ENCODE results near the gene RNF2. TPM values are rescaled to one million over a fixed set of nuclear protein-coding genes. Genes with fewer than 3 reads are reported as not detected.

The RNF2 gene
- total and polyA plus RNA-seq, 2 donors, result 9.8 to 19.3 TPM

DNA sequence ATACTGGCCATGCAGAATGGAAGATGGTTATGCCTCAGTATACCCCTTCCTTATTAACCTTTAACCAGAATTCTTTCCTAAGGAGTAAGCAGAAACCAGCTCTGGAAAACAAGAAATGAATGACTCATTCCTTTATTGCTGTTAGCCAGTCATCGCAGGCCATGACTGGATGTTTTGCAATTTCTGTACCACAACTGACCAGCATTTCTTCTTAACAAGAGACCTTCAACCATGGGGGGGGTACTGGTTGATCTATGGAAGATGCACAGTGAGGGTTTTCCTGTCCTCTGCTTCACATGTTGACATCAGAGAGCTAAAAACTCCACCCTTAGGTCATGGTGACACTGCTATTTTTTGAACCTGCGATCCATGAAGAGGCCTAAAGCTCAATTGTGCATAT lies 28.0 kb upstream of the RNF2 start:
- Histone ChIP-seq H3K27me3 (ENCODE audit: control insufficient read depth in 2 of 2, insufficient read depth in 1 of 2, low read length in 1 of 2) (no peaks in the 10 kb centered on the region), H3K9me3 (ENCODE audit: control insufficient read depth in 2 of 2, insufficient read depth in 1 of 2, low read length in 1 of 2) (no peaks in the 10 kb centered on the region), H3K4me3 (ENCODE audit: low read length in 2 of 2) (no peak overlapping the region), H3K27ac (ENCODE audit: low read depth in 1 of 2, low read length in 1 of 2) (no peak overlapping the region), H3K36me3 (ENCODE audit: control insufficient read depth in 2 of 2, insufficient read depth in 2 of 2, low read length in 1 of 2) (no peaks in the 10 kb centered on the region), H3K4me1 (ENCODE audit: control insufficient read depth in 2 of 2, insufficient read depth in 2 of 2, low read length in 2 of 2) (no peaks in the 10 kb centered on the region)
- DNase-seq (ENCODE audit: low read depth in 6 of 9, low spot score in 9 of 9), result no peak
- WGBS, result 98% methylated on average over 2 of the region's 2 CpGs

- WGBS, result 96% methylated on average over 3 of the region's 3 CpGs
- Histone ChIP-seq H3K27me3 (ENCODE audit: control insufficient read depth in 2 of 2, insufficient read depth in 1 of 2, low read length in 1 of 2) (no peaks in the 10 kb centered on the region), H3K4me3 (ENCODE audit: low read length in 2 of 2) (no peak overlapping the region), H3K4me1 (ENCODE audit: control insufficient read depth in 2 of 2, insufficient read depth in 2 of 2, low read length in 2 of 2) (no peaks in the 10 kb centered on the region), H3K36me3 (ENCODE audit: control insufficient read depth in 2 of 2, insufficient read depth in 2 of 2, low read length in 1 of 2) (no peaks in the 10 kb centered on the region), H3K9me3 (ENCODE audit: control insufficient read depth in 2 of 2, insufficient read depth in 1 of 2, low read length in 1 of 2) (no peaks in the 10 kb centered on the region), H3K27ac (ENCODE audit: low read depth in 1 of 2, low read length in 1 of 2) (no peak overlapping the region)
- no peak for DNase-seq (ENCODE audit: low read depth in 6 of 9, low spot score in 9 of 9)
These were observed 27.4 kb upstream of the RNF2 start for GRCh38 chr1:185017966-185018365.

- DNase-seq (ENCODE audit: low read depth in 6 of 9, low spot score in 9 of 9), result no peak
- no peak overlapping the region for H3K27ac ChIP-seq (ENCODE audit: low read depth in 1 of 2, low read length in 1 of 2)
- over 99% methylated on average over 4 of the region's 4 CpGs for WGBS
These were observed 18.0 kb upstream of the RNF2 start for GRCh38 chr1:185027252-185027882.

GRCh38 chr1:185033686-185034085 lies 11.7 kb upstream of the RNF2 start:
- WGBS, result 94% methylated on average over 3 of the region's 3 CpGs
- DNase-seq (ENCODE audit: low read depth in 6 of 9, low spot score in 9 of 9), result no peak
- no peaks in the 10 kb centered on the region for H3K4me1 ChIP-seq (ENCODE audit: control insufficient read depth in 2 of 2, insufficient read depth in 2 of 2, low read length in 2 of 2)
- H3K36me3 ChIP-seq (ENCODE audit: control insufficient read depth in 2 of 2, insufficient read depth in 2 of 2, low read length in 1 of 2), result no peaks in the 10 kb centered on the region
- no peaks in the 10 kb centered on the region for H3K9me3 ChIP-seq (ENCODE audit: control insufficient read depth in 2 of 2, insufficient read depth in 1 of 2, low read length in 1 of 2)
- H3K27ac ChIP-seq (ENCODE audit: low read depth in 1 of 2, low read length in 1 of 2), result no peak overlapping the region
- H3K27me3 ChIP-seq (ENCODE audit: control insufficient read depth in 2 of 2, insufficient read depth in 1 of 2, low read length in 1 of 2), result no peaks in the 10 kb centered on the region
- H3K4me3 ChIP-seq (ENCODE audit: low read length in 2 of 2), result no peak overlapping the region

More at GRCh38 chr1:185027252-185027882, 18.0 kb upstream of the RNF2 start:
- peaks cover 6 to 18% of the 10 kb centered on the region in 2 donors for H3K9me3 ChIP-seq (ENCODE audit: control insufficient read depth in 2 of 2, insufficient read depth in 1 of 2, low read length in 1 of 2)
- H3K27me3 ChIP-seq (ENCODE audit: control insufficient read depth in 2 of 2, insufficient read depth in 1 of 2, low read length in 1 of 2), result no peaks in the 10 kb centered on the region
- H3K4me1 ChIP-seq (ENCODE audit: control insufficient read depth in 2 of 2, insufficient read depth in 2 of 2, low read length in 2 of 2), result no peaks in the 10 kb centered on the region
- H3K36me3 ChIP-seq (ENCODE audit: control insufficient read depth in 2 of 2, insufficient read depth in 2 of 2, low read length in 1 of 2), result no peaks in the 10 kb centered on the region
- H3K4me3 ChIP-seq (ENCODE audit: low read length in 2 of 2), result no peak overlapping the region

DNA sequence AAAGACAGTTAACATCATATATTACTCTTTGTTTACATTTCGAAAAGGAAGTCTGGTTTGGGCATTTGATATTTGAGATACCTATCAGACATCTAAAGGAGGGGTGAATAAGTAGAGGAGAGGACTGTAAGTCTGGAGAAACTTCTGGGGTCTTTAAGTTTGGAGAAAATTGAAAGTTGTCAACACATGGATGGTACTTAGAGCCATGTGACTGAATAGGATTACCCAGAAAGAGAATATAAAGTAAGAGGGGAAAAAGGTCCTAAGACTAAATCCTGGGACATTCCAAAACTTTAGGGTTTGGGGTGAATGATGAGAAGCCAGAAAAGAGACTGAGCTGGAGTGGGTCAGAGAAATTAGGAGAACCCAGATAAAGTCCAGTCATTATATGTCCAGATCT lies 10.1 kb upstream of the RNF2 start:
- WGBS, result 89% methylated on average over 1 of the region's 1 CpG

GRCh38 chr1:185038813-185039376 lies 6.5 kb upstream of the RNF2 start:
- H3K27ac ChIP-seq (ENCODE audit: low read depth in 1 of 2, low read length in 1 of 2), result no peak overlapping the region
- no peaks in the 10 kb centered on the region for H3K27me3 ChIP-seq (ENCODE audit: control insufficient read depth in 2 of 2, insufficient read depth in 1 of 2, low read length in 1 of 2)
- WGBS, result 97% methylated on average over 7 of the region's 7 CpGs
- no peaks in the 10 kb centered on the region for H3K9me3 ChIP-seq (ENCODE audit: control insufficient read depth in 2 of 2, insufficient read depth in 1 of 2, low read length in 1 of 2)
- no peaks in the 10 kb centered on the region for H3K4me1 ChIP-seq (ENCODE audit: control insufficient read depth in 2 of 2, insufficient read depth in 2 of 2, low read length in 2 of 2)
- no peak overlapping the region for H3K4me3 ChIP-seq (ENCODE audit: low read length in 2 of 2)
- no peak for DNase-seq (ENCODE audit: low read depth in 6 of 9, low spot score in 9 of 9)
- H3K36me3 ChIP-seq (ENCODE audit: control insufficient read depth in 2 of 2, insufficient read depth in 2 of 2, low read length in 1 of 2), result no peaks in the 10 kb centered on the region

More for the DNA sequence above, 10.1 kb upstream of the RNF2 start:
- Histone ChIP-seq H3K9me3 (ENCODE audit: control insufficient read depth in 2 of 2, insufficient read depth in 1 of 2, low read length in 1 of 2) (no peaks in the 10 kb centered on the region), H3K4me3 (ENCODE audit: low read length in 2 of 2) (no peak overlapping the region), H3K4me1 (ENCODE audit: control insufficient read depth in 2 of 2, insufficient read depth in 2 of 2, low read length in 2 of 2) (no peaks in the 10 kb centered on the region), H3K36me3 (ENCODE audit: control insufficient read depth in 2 of 2, insufficient read depth in 2 of 2, low read length in 1 of 2) (no peaks in the 10 kb centered on the region), H3K27me3 (ENCODE audit: control insufficient read depth in 2 of 2, insufficient read depth in 1 of 2, low read length in 1 of 2) (no peaks in the 10 kb centered on the region), H3K27ac (ENCODE audit: low read depth in 1 of 2, low read length in 1 of 2) (no peak overlapping the region)
- DNase-seq (ENCODE audit: low read depth in 6 of 9, low spot score in 9 of 9), result no peak

GRCh38 chr1:185039726-185040407 lies 5.5 kb upstream of the RNF2 start:
- no peak for DNase-seq (ENCODE audit: low read depth in 6 of 9, low spot score in 9 of 9)
- no peaks in the 10 kb centered on the region for H3K9me3 ChIP-seq (ENCODE audit: control insufficient read depth in 2 of 2, insufficient read depth in 1 of 2, low read length in 1 of 2)
- H3K27me3 ChIP-seq (ENCODE audit: control insufficient read depth in 2 of 2, insufficient read depth in 1 of 2, low read length in 1 of 2), result no peaks in the 10 kb centered on the region
- H3K27ac ChIP-seq (ENCODE audit: low read depth in 1 of 2, low read length in 1 of 2), result no peak overlapping the region
- peaks cover 0 to 1% of the 10 kb centered on the region in 2 donors for H3K4me1 ChIP-seq (ENCODE audit: control insufficient read depth in 2 of 2, insufficient read depth in 2 of 2, low read length in 2 of 2)
- WGBS, result 97% methylated on average over 4 of the region's 4 CpGs
- no peaks in the 10 kb centered on the region for H3K36me3 ChIP-seq (ENCODE audit: control insufficient read depth in 2 of 2, insufficient read depth in 2 of 2, low read length in 1 of 2)
- H3K4me3 ChIP-seq (ENCODE audit: low read length in 2 of 2), result no peak overlapping the region

- Histone ChIP-seq H3K4me3 (ENCODE audit: low read length in 2 of 2) (no peak overlapping the region), H3K4me1 (ENCODE audit: control insufficient read depth in 2 of 2, insufficient read depth in 2 of 2, low read length in 2 of 2) (peaks cover 0 to 2% of the 10 kb centered on the region in 2 donors), H3K27me3 (ENCODE audit: control insufficient read depth in 2 of 2, insufficient read depth in 1 of 2, low read length in 1 of 2) (no peaks in the 10 kb centered on the region), H3K27ac (ENCODE audit: low read depth in 1 of 2, low read length in 1 of 2) (no peak overlapping the region), H3K9me3 (ENCODE audit: control insufficient read depth in 2 of 2, insufficient read depth in 1 of 2, low read length in 1 of 2) (no peaks in the 10 kb centered on the region), H3K36me3 (ENCODE audit: control insufficient read depth in 2 of 2, insufficient read depth in 2 of 2, low read length in 1 of 2) (no peaks in the 10 kb centered on the region)
- DNase-seq (ENCODE audit: low read depth in 6 of 9, low spot score in 9 of 9), result no peak
- 76% methylated on average over 1 of the region's 1 CpG for WGBS
These were observed 5.0 kb upstream of the RNF2 start for GRCh38 chr1:185040408-185040735.

DNA sequence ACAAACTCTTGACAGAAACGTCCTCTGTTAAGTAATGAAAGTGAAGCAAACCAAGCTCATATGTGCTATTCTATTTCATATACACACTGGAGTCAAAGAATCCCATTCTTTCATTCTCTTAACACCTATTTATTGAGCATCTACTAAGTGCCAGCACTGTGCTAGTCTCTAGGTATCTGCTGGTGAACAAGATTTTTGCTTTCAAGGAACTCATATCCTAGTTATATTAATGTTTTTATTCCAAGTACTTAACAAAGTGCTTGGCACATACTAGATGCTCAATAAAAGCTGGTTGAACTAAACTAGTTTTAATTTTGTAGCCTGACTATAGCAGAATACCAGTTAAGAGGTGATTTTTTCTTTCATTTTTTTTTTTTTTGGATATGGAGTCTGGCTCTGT lies 3.6 kb upstream of the RNF2 start:
- DNase-seq (ENCODE audit: low read depth in 6 of 9, low spot score in 9 of 9), result no peak
- no peak overlapping the region for H3K27ac ChIP-seq (ENCODE audit: low read depth in 1 of 2, low read length in 1 of 2)
- 95% methylated on average over 1 of the region's 1 CpG for WGBS
- H3K36me3 ChIP-seq (ENCODE audit: control insufficient read depth in 2 of 2, insufficient read depth in 2 of 2, low read length in 1 of 2), result no peaks in the 10 kb centered on the region
- peaks cover 0 to 2% of the 10 kb centered on the region in 2 donors for H3K4me1 ChIP-seq (ENCODE audit: control insufficient read depth in 2 of 2, insufficient read depth in 2 of 2, low read length in 2 of 2)
- H3K4me3 ChIP-seq (ENCODE audit: low read length in 2 of 2), result no peak overlapping the region
- no peaks in the 10 kb centered on the region for H3K9me3 ChIP-seq (ENCODE audit: control insufficient read depth in 2 of 2, insufficient read depth in 1 of 2, low read length in 1 of 2)
- no peaks in the 10 kb centered on the region for H3K27me3 ChIP-seq (ENCODE audit: control insufficient read depth in 2 of 2, insufficient read depth in 1 of 2, low read length in 1 of 2)

Measured in thymus (tissue), 11 donors.